OCI-M1 (cell line): Measurements from ENCODE around the gene HOXC6.

Source experiments
- DNase-seq: peaks from one replicate; lab custom pipeline; 2025; lab: John Stamatoyannopoulos, UW

Gene HOXC6

DNA sequence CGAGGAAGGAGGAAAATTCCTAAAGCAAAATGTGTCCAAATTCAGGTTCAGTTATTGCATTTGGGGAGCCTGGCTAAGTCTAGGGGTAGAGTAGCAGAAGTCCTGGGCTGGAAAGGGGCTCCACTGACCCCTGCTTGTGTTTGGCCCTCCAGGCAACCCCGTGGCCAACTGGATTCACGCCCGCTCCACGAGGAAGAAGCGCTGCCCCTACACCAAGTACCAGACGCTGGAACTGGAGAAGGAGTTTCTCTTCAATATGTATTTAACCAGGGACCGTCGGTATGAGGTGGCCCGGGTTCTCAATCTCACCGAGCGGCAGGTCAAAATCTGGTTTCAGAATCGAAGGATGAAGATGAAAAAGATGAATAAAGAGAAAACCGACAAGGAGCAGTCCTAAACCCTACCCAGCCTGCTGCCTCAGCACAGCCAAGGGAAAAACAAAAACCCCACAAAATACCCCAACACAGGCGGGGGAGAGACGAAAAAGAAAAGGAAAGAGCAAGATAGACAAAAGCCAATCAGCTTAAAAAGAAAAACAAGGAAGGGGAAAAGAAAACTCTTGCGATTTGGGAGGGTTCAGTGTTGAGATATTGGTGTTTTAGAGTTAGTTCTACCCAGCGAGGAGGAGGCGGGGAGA, 25.8 kb upstream of the HOXC6 start:
- no peak for DNase-seq

DNA sequence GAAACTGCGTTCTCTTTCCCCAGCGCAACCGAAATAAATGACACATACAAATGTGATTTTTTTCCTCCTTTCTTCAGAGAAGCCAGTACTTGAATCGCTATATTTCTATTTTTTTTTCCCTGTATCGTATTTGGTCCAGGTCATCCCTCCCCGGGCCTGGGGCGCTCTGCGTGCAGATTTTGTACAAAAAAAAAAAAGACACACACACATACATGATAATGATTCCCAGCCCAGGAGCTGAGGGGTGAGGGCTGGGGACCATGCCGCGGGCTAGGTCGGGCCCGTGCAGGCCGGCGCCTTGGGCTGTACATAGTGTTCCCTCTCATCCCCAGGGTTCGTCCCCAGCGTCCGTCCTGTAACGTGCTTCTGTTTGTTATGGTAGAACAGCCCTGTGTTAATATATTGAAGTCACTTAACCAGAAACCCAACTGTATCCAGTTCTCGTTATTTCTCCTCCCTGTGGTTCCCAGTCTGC, 25.3 kb upstream of the HOXC6 start:
- DNase-seq = no peak

- DNase-seq = no peak
Observed at GRCh38 chr12:54003625-54004024, 24.6 kb upstream of the HOXC6 start.

- no peak for DNase-seq
Observed at GRCh38 chr12:54004063-54004840, 24.0 kb upstream of the HOXC6 start.

GRCh38 chr12:54004841-54005530, 23.3 kb upstream of the HOXC6 start:
- DNase-seq = no peak

- no peak for DNase-seq
Observed at GRCh38 chr12:54005531-54005852, 22.7 kb upstream of the HOXC6 start.

- DNase-seq = peak; percentile 89
Observed at GRCh38 chr12:54005853-54006558, 22.2 kb upstream of the HOXC6 start.

DNA sequence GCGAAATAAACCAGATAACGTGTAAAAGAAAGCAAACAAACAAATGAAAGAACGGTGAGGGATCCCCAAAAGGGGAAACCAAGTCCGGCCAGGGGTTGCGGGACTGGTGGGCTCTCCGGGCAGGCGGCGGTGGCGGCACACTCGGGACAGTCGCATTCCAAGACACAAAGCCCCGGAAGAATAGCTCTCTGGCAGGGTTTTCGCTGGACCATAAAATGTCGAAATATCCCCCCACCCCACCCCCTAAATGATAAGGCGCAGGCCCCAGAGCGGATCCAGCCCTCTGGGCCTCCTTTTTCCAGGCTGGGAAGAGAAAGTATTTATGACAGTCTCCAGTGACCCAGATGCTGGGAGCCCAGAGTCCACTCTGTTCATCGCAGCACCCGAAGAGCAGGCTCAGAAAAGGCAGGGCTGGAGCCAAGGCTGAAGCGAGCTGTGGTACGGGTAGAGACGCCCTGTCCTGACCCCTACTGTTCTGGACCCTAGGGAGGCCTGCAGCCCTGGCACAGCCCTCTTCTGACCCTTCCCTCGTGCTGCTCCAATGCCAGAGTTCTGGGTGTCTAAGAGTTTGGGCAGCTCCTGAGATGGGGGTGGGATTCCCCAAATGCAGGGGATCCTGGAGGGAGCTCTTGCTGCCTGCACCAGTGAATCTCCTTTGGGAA, 21.6 kb upstream of the HOXC6 start:
- DNase-seq = no peak

DNA sequence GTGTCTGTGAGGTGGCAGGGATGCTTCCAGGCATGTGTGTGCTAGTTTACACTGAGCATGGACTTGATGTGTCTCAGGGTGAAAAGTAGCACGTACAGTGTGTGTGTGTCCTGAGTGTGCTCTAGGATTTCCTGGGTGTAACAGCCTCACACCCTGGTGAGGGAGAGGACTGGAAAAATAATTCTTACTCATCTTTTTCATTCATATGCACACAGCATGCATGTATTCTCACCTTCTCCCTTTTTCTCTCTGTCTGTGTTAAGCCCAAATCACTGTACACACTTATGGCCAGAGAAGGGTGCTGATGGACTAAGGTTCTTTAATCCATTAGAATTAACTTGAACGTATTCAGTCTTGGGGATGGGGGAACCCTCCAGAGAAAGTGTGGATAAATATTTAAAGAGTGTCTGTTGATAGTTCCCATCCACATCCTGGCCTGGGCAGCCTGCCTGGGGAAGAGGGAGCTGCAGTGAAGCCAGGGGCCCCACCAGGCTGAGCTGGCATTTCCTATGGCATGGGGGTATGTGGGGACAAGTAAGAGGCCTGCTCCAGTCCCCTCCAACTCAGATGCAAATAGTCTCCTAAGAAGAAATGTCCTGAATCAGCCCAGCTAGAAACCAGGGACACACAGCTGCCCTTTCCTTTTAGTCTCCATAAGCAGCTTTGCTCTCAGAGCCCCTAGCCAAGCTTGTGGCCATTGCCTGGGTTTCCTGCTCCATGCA, 20.5 kb upstream of the HOXC6 start:
- DNase-seq = no peak

GRCh38 chr12:54008260-54008552, 20.0 kb upstream of the HOXC6 start:
- no peak for DNase-seq

GRCh38 chr12:54009171-54010052, 18.8 kb upstream of the HOXC6 start:
- DNase-seq = no peak

DNA sequence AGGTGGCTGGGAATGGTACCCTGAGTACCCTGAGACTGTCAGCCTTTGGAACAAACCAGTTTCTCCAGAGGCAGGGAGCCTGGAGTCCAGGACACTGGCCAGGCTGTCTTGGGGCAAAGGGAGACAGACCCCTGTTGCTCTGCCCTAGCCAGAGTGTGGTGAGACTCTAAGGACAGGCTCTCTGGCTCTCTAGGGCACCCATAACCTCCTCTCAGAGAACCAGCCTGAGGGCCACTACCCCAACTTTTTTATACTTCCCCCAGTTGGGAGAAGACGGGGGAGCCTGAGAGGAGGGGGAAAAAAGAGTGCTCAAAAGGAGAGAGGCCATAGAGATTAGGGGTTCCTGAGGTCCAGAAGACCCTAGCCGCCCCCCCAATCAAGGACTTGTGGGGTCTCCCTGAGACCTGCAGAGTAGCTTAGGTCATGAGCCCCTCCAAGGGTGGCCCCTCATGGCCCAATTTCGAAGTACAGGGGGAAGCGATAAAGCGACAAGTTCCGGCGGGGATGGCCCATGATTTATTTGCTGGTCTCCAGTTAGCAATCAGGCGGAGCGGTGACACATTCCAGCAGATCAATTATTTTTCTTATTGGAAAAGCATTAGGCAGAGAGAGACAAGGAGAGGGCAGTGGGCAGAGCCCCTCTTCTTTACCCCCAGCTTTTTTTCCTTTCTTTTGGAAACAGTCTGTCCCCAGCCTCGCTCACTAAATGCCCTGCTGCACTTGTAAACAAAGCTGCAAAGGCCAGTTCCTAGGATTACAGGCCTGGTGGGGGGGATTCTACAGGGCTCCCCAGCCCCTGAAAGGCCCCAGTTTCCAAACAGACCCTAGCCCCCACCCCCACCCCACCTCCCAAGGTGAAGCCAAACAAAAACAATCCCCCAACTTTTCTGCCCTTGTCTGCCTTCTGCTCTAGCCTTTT, 17.9 kb upstream of the HOXC6 start:
- no peak for DNase-seq

DNA sequence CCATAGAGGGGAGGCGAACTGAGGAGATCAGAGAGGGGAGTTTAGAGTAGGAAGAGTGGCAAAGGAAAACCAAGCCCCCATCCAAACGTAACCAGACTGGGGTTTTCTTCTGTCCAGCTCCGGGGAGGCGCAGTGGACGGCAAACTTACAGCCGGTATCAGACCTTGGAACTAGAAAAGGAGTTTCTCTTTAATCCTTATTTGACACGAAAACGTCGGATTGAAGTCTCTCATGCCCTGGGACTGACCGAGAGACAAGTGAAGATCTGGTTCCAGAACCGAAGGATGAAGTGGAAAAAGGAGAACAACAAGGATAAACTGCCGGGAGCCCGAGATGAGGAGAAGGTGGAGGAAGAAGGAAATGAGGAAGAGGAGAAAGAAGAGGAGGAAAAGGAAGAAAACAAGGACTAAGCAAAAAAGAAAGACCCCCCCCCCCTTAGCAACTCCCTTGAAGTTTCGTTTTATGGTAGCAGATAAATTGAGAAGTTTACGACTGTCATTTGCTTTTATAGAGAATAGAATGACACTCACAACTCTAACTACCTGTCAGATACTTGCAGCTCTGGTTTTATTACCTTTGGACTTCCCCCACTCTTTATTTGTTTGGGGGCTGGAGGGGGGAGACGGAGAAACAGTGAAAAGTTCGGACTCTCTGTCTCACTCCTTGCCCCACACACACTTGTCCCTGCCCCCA, 17.1 kb upstream of the HOXC6 start:
- peak; percentile 34 for DNase-seq

- DNase-seq = no peak
Observed at GRCh38 chr12:54011665-54012532, 16.3 kb upstream of the HOXC6 start.

DNA sequence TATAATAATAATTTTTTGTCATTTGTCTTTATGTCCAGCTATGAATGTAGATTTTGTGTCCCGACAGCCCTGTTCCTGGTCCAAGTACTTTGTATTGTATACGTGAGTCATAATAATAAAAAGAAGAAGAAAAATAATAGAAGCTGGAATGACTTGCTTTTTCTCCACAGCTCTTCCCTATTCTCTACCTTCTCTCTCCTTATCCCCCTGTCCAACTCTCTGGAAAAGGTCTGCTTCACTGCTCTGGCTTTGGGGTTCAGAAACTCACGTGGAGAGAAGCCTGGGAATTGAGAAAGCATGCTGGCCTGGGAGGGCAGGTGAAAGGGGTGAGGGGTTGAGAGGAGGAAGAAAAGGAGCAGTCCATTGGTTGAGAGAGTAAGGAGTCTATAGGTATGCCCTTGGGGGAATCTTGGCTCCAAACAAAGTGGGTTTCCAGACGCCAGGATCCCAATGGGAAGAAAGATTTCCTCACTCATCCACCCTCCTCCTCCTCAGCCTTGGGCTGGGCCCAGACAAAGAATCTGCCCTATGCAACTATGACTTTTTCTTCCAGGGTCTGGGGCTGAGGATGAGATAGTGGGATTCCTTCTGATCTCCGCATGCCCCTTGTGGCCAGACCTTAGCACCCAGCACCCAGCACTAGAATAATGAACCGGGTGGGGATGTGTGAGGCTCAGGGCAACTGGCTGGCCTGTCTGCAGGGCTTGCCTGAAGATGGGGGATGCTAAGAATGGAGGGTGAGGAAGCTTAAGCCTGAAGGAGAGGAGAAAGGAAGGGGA, 15.4 kb upstream of the HOXC6 start:
- no peak for DNase-seq

DNA sequence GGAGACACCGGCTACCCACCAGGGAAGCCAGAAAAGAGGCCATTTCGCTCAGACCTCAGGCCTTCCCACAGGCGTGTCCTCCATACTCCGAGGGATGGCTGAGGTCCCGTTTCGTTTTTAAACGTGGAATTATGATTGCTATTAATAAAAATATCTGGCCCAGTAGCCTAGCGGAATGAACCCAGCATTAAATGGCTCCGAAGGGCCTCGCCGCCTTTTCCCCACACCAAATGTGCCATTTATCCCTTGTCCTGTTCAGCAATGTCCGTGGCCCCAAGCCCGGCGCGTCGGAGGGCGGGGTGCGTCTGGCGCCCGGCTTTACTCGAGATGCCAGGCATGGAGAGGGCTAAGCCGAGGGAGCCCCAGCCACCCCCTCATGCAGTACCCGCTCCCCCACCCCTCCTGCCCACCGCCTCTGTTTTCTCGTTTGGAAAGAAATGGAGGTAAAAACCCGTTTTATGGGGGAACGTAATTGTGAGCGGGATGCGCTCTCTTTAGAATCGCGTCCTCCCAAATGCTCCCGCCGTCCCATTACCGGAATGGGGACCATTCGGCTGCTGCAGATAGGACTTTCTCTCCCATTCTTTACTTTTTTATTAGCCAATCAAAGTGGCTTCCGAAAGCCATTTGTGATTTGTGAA, 13.7 kb upstream of the HOXC6 start:
- no peak for DNase-seq
